Hypothalamus (tissue), 51 donors: ENCODE data around the gene NSMF.
"Not testable (repeated sequence)": the region's sequence is repeated elsewhere in the genome, so short reads cannot be mapped to it uniquely, and the experiment has no call there.

Experiments
- DNase-seq, 51 donors: peaks; one replicate each; lab custom pipeline; 2025; lab: John Stamatoyannopoulos, UW

Gene NSMF

DNA sequence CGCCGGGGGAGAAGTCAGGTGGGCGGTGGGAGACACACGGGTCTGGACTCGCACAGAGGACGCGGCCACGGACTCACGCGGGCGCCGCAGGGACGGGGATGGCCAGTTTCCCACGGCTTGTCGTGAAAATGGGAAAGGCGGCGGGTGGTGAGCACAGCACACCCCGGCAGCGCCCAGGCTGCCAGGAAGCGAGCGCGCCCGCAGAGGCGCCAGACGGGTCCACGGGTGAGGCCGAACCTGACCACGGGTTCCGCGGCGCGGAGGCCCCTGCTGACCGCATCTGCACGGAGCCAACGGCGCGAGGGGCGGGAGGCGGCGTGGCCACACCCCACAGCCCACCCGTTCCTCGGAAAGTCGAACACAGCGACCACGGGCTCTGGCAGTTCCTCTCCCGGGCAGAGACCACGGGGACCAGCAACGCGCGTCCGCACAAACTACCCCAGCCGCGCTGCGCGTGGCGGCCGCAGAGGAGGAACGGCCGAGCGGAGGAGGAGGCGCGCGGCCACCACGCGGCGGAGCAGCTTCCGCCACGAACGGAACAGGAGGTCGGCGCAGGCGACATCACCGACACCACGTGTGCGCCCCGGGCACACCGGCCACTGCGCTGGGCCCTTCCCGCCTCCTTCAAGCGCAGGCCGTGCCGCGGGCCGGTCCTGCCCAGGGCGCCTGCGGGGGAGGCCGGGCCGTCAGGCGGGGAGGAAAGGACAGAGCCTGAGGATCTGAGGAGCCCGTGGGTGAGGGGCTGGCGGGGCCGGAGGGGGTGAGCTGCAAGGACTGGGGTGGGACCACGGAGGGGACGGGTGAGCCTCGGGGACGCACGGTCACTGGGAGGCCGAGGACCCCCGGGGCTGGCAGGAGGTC is 41.7 kb downstream of the NSMF start:
- DNase-seq: peak in 2 of 51 donors; percentile 33 to 55

DNA sequence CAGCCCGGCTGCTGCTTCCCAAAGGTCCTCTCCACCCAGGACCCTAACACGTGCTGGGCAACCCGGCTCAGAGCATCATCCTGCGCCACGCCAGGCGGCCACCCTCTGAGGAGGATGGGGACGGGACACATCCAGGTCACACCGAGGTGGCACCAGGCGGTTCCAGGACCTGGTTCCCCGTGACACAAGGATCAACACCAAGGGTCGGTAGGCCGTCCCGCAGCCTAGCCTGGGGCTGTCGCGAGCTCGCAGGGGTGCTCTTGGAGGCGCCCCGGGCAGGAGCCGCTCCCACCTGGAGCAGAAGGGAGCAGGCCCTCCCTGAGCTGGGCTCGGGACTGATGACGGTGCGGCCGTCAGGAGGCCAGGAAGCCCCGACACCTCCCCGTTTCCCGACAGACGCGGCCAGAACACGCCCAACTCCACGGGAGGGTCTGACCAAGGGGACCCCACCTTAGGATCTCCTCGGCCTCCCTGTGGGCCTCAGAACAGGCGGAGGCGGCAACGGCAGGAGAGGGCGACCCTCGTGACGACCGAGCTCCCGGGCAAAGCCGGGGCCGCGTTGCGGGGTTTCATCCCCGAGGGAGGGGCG is 42.5 kb downstream of the NSMF start:
- DNase-seq: no peak

DNA sequence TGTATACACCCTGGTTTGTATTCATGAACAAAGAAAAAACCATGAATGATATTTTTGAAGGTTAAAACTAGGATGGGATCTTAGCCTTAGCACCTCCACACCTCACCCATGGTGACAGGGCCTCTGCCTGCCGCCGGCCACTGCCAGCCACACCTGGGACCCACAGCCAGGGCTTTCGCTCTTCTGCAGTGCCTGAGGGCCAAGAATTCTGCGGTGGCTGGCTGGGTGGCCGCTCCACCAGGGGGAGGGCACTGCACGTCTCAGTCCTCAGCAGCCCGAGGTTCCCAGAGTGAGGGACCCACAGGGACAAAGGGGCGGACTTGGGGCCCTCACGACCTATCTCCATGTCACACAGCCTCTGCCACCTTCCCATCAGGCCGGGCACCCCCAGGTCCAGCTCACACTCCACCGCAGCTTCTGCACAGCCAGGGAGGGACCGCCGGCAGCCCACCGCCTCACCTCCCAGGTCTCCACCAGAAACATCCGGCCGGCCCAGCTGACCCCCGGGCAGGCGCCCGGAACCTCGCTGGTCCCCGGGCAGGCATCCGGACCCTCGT is 43.0 kb downstream of the NSMF start:
- DNase-seq: no peak

DNA sequence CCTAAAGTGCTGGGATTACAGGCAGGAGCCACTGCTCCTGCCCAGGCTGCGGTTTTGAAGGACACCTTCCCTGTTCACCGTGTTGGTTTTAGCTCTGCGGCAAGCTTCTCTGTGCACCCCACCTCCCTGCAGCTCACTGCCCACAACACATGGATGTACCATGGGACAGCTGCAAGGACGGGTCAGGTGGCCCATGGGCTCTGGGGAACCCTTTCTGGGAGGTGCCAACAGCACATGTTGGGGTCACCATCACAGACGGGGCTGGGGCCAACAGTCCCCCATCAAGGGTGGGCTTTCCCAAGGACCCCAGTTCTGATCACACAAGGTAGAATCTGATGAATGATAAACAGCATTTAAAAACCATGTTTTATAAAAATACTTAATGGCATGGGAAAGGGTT is 43.7 kb downstream of the NSMF start:
- no peak for DNase-seq

DNA sequence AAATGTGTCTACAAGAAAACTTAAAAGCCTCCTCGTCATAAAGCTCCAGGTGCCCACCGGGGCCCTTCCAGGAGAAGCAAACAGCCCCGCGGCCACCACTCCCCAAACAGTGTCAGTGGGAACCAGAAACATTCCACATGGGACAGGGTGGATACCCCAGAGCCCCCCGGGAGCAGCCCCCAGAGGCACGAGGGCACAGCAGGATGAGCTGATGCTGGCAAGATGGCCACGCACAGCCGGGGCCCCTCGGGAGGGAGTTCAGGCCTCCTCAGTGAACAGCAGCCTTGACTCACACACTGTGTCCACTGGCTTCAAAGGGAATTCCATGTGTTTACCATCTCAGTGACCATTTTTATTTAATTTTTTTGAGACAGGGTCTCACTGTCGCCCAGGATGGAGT is 46.7 kb downstream of the NSMF start:
- no peak for DNase-seq

DNA sequence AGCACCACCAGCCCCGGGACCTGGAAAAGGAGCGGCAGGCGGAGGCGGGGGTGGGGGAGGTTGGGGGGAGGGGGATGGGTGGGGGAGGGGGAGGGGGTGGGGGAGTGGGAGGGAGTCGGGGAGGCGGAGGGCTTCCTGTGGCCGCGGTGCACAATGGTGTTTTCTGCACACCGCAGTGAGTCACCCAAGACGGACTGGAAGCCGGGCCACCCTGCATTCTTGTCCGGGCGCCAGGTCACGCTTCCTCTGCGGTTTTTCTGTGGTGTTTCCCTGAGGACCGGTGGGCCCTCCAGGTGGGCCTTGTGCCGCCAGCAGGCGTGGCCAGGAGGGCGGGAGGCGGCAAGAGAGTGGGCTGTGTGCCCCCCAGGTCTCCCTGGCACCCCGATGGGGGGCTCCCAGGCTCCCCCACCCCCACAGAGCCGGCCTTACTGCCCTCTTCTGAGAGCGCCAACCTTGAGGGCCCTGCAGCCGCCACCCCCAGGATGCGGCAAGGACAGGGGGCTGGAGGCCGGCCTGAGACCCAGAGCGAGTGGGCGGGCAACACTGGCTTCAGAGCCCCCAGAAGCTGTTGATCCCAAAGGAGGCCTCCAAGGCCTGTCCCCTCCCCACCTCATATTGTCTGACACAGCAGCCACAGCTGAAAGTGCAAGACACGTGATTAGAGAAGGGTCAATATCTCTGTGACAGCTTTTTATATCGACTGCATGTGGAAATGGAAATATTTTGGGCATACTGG is 47.3 kb downstream of the NSMF start:
- DNase-seq: peak in 5 of 51 donors; percentile 11 to 37 (median 29)

DNA sequence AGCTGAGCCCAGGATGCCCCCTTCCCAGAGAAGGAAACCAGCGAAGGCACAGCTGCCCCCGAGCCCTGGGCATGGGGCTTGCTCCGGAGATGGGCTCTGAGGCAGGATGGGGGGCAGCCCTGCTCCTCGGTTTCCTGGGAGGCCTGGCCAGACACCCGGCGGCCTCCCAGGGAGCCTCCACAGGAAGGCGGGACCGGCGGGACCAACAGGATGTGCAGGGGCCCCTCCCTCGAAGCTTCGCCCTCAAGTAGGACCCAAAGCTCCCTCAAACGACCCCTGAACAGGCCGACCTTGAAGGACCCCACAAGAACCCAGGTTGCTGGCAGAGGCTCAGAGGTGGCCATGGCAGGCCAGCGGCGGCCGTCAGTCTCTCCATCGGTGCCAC is 47.9 kb downstream of the NSMF start:
- no peak for DNase-seq

DNA sequence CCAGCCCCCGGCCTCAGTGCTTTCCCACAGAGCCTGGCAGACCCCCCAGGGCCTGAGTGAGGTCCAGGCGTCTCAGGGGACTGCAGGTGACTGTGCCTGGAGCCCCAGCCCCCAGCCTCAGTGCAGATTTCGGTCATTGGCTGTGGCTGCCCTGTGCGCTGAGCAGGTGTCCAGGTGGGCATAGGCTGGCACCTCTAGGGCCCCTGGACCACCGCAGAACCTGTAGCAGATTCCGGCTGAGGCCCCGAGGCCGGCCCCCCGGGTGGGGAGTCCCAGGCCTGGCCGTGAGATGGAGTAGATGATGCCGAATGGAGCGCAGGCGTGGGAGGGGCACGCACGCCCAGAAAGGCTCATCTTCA is 48.3 kb downstream of the NSMF start:
- no peak for DNase-seq

DNA sequence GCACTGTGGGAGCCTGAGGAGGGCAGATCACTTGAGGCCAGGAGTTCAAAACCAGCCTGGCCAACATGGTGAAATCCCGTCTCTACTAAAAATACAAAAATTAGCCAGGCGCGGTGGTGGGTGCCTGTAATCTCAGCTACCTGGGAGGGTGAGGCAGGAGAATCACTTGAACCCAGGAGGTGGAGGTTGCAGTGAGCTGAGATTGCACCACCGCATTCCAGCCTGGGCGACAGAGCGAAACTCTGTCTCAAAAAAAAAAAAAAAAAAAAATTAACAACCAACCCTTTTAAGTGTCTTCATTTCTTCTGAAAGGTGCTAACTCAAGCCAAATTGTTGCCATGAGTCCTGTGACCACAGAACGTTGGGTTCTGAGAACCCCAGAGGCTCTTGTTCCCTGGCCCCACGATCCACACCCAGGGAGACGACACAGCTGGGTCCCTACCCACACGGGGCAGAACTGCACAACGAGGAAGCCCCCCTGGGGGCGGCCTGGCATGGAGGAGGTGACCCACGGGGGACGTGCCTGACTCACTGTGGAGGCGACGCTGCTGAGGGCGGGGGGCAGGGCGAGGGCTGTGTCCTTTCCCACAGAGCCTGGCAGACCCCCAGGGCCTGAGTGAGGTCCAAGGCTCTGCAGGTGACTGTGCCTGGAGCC is 48.8 kb downstream of the NSMF start:
- DNase-seq: not testable (repeated sequence)

DNA sequence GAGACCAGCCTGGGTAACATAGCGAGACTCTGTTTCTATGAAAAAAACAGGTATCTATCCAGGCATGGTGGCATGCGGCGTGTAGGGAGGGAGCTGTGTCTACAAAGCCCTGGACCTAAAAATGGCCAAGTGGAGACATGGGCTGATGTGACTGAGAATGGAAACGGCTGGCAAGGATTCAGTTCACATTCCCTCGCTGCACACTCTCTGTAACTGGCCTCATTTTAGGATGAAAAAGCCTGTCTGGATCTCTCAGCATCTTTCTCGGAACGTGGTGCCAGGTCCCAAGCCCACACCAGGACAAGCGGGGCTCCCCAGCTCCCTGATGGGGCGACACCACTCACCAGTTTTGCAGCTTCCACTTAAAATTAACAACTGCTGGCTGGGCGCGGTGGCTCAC is 49.6 kb downstream of the NSMF start:
- peak in 1 of 51 donors; percentile 20 for DNase-seq

DNA sequence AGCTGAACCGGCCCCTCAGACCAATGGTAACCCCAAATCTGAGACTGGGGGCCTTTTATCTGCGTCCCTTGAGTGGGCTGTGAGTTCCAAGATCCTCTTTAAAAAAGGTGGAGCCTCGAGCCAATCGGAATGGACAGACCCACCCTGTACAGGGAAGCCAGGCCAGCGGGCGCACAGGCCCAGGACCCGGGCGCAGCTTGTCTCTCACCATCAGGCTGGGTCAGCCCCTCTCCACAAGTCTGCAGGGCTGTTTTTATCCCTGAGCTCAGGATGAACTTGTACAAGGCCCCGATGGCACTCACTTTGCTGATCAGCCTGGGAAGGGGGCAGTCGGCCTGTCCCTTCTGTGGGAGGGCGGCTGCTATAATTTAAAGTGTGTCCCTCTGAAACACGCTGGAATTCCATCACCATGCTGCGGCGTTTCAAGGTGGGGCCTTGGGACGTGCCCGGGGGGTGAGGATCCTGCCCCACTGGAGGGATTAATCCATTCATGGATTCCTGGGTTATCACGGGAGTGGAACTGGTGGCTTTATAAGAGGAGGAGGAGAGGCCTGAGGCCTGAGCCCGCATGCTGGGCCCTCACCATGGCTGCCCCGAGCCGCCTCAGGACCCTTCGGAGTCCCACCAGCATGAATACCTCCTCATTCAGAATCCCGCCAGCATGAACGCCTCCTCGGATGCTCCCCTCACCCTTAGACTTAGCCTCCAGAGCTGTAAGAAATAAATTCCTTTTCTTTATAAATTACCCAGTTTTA is 50.3 kb downstream of the NSMF start:
- DNase-seq: no peak

DNA sequence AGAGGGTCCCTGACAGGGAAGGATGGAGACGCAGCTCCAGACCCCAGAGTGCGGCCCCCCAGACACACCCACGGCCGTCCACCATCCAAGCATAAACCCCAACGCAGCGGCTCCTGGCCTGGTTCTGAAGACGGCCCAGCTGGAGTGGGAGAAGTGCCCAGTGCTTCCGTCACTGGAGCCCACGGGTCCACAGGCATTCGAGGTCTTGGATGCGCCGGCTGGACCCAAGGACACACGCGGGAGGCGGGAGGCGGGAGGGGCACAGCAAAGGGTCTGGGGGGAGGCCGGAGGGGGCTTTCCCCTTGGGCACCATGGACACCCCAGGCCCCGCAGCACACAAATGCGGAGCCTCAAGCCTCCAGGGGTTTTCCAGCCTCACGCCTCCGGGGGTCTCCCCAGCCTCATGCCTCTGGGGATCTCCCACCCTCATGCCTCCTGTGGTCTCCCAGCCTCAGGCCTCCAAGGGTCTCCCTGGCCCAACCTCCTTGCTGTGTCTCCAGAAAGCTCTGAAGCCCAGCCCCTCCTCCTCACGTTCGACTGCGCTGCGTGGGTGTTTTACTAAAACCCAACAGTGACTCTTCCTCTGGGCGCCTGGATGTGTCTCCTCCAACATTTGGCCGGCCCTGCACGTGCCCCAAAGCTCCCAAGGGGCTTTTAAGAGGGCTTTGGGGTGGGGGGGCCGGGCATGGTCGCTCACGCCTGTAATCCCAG is 51.4 kb downstream of the NSMF start:
- peak in 15 of 51 donors; percentile 16 to 48 (median 30) for DNase-seq

DNA sequence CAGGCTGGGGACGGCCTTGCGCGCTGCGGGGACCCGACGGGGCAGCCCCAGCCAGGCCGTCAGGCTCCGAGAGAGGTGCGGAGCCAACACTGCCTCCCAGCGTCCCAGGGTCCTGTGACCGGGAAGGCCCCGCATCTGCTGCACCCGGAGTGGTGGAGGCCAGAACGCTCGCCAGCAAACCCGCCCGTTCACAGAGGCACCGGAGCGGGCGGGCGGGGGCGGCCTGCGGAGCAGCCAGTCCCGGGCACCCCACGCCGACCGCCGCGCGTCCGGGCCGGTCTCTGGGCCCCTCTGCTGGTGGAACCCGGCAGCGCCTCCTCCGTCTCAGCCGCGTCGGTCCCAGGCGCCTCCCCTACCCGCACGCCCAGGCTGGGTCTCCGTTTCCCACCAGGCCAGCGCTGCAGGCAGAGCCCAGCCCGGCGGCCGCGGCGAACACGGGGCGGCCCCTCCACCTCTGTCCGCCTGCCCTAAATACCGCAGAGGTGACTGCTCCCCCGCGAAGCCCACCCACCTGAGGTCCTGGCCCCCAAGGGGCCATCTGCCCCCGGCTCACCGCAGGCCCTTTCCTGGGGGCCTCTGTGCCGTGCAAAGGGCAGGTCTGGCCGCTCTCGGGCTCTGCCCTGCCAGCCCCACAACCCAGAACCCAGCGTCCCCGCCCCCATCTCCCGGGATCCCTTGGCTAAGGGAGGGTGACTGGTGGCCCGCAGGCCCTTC is 52.1 kb downstream of the NSMF start:
- DNase-seq: peak in 41 of 51 donors; percentile 6 to 79 (median 46)

DNA sequence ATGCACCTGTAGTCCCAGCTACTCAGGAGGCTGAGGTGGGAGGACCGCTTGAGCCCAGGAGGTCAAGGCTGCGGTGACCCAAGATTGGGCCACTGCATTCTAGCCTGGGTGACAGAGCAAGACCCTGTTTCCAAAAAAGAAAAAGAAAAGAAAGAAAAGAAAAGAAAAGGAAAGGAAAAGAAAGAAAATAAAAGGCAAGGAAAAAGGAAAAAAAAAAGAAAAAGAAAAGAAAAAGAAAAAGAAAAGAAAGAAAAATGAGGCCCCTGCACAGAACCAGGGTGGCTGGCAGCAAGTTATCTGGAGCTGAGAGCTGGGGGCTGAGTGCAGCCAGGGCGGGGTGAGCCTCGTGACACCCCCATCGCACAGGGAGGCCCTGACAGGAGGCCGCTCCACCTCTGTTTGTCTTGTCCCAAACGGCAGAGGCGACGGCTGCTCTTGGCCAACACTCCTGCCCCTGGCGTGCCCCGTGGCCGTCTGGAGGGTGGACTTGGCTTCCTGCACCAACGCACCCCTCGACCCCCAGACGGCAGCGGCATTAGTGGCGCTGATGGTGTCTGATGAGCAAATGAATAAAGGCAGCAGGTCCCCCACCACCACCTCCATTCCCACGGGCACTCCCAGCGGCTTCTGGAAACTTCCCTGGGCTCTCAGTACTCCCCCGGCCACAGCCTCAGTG is 52.9 kb downstream of the NSMF start:
- no peak for DNase-seq

DNA sequence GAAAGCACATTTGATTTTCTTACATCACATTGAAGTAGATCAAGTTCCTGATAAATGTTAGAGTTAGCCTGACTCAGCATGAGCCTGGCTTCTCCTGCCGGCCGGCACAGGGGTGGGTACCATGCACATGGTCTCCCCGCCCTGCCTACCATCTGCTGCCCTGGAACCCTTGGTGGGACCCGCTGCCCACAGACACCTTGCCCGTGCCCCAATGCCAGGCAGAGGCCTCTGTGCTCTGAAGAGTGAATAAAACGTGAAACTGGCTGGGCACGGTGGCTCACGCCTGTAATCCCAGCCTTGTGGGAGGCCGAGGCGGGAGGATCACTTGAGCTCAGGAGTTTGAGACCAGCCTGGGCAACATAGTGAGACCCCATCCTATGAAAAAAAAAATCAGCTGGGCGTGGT is 53.5 kb downstream of the NSMF start:
- DNase-seq: no peak

DNA sequence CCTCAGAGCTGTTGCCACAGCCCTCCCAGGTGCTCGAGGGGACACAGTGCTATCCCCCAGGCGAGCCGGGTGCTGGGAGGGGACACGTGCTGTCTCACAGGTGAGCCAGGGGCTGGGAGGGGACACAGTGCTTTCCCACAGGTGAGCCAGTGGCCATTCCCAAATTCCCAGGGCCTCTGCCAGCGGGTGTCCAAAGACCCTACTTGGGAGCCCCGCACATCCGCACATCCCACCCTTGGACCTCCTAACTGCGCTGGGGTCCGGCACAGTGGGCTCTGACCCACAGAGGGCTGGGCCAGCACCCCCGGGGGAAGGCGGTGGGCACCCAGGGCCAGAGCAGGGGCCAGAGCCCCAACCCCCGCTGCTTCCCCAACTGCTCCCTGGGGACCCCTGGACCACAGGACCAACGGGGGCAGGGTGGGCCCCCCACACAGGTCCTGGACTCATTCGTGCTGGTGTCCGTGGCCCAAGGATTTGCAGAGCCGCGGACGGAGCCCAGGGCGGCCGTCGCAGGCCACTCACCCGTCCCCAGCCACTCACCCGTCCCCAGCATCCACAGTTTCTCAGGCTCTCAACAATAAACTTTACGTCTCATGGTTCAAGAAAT is 54.1 kb downstream of the NSMF start:
- no peak for DNase-seq

DNA sequence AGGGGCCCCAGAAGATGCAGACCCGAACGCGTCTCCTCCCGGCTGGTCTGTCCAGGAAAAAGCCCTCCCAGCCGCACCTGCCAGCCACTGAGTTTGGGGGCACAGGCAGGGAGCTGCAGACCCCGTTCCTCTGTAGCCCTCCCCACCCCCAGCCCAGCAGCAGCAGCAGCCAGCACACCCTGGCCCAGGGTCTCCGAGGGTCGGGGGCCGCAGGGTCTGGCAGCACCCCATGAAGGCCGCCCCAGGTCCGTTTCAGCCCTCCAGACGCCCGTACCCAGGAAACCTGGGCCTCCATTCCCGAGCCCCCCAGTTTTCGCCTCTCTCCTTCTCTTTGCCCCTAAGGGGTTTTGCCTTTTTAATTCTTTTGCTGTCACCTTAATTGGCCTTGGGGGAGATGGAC is 55.9 kb downstream of the NSMF start:
- DNase-seq: no peak

DNA sequence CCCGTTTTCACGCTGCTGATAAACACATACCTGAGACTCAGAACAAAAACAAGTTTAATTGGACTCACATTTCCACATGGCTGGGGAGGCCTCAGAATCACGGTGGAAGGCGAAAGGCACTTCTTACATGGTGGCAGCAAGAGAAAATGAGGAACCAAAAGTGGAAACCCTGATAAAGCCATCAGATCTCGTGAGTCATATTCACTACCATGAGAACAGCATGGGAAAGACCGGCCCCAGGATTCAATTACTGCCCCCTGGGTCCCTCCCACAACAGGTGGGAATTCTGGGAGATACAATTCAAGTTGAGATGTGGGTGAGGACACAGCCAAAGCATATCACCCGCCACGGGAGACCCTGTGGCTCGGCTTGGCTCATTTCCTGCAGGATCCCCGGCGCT is 56.4 kb downstream of the NSMF start:
- DNase-seq: no peak
